AG09309 (cell line): Measurements from ENCODE around the gene NR1I2.

Source experiments
- DNase-seq: peaks from one replicate; pipeline ENCODE4 v3.0.0-alpha.2; 2010; ENCODE audit warnings: low read depth
- H3K4me3 ChIP-seq: 2 replicates; pipeline ENCODE4 v1.5.1; 2011; ENCODE audit warnings: mild to moderate bottlenecking, low read depth, low read length, moderate library complexity; ENCODE audit not compliant: control insufficient read depth
- TF ChIP-seq, protein P1 (sequence below): IDR thresholded peaks from 2 replicates; pipeline ENCODE4 v1.5.1; 2011; ENCODE audit warnings: mild to moderate bottlenecking, low read depth, low read length, inconsistent platforms; ENCODE audit not compliant: insufficient read depth, control insufficient read depth; ENCODE audit errors: missing control alignments

Gene NR1I2

DNA sequence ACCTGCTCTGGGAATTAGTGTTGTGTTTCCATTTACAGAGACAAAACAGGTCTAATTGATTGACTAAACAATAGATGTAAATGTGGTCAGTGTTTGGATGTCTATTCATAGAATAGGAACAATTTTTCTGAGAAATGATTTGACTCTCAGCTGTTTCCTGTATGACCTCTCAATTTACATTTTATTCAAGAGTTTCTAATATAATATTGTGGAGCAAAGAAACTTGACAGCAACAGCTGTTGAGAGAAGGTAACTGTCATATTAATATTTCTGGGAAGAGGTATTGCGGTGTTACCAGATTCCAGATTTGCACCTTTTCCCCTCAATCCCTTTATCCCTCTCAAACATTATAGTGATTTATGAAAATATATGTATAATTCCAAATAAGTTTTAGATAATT lies 3.7 kb upstream of the NR1I2 start:
- DNase-seq: no peak
- no peak overlapping the region for H3K4me3 ChIP-seq
- TF ChIP-seq, protein P1, sequence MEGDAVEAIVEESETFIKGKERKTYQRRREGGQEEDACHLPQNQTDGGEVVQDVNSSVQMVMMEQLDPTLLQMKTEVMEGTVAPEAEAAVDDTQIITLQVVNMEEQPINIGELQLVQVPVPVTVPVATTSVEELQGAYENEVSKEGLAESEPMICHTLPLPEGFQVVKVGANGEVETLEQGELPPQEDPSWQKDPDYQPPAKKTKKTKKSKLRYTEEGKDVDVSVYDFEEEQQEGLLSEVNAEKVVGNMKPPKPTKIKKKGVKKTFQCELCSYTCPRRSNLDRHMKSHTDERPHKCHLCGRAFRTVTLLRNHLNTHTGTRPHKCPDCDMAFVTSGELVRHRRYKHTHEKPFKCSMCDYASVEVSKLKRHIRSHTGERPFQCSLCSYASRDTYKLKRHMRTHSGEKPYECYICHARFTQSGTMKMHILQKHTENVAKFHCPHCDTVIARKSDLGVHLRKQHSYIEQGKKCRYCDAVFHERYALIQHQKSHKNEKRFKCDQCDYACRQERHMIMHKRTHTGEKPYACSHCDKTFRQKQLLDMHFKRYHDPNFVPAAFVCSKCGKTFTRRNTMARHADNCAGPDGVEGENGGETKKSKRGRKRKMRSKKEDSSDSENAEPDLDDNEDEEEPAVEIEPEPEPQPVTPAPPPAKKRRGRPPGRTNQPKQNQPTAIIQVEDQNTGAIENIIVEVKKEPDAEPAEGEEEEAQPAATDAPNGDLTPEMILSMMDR: no peak

DNA sequence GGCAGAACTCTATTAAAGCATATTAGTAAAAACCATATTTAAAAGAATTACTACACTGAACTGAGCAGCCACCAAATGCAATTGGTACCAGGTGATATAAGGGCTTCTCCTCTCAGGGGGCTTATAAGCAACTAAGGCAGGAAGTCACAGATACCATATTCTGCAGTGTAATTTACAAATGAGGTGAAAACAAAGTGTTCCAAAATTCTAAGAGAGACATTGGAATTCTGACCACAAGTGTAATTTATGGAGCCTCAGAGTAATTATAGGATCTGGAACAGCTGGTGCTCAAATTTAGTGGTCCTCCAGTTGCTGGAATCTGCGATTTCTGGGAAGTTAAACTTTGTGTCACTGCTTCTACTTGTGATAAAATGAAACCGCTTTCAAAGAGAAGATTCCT lies 3.1 kb upstream of the NR1I2 start:
- TF ChIP-seq, protein P1: no peak
- no peak for DNase-seq
- no peak overlapping the region for H3K4me3 ChIP-seq

DNA sequence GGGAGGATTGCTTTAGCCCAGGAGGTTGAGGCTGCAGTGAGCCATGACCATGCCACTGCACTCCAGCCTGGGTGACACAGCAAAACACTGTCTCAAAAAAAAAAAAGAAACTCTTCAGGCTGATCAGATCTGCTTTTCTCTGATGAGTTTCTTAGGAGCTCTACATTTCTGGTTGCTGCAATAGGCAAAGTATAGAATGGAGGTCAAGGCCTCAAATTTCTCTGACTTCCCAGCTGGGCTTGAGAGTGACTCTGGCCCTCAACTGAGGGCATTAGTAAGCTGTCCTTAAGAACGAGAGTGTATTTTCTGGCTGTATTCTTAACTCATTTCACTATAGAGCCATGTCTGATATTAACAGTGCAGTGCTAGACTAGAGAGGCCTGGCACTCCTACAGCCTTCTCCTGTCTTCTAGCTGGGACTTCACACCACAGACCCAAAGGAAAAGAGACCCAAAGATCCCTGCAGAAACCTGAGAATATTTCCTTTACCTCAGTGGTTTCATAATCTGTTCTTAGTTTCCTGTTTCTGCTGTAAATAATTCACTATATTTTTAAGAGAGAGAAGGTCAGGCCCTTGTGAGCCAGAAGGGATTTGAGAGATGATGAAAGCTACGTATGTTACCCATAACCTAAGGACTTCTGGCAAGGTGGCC lies 2.0 kb upstream of the NR1I2 start:
- no peak for DNase-seq
- H3K4me3 ChIP-seq: no peak overlapping the region
- TF ChIP-seq, protein P1: no peak

DNA sequence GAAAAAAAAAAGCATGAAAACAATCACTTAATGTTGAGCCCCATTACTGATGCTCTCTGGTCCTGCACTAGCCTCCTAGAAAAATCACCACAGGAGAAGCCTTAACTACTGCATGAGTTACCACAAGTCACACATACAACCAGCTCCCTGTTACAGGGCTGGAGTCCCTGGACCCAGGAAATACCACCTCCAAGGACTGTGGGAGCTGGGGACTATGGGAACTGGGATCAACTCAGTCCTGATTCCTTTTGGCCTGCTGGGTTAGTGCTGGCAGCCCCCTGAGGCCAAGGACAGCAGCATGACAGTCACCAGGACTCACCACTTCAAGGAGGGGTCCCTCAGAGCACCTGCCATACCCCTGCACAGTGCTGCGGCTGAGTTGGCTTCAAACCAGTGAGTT lies 559 bp downstream of the NR1I2 start:
- H3K4me3 ChIP-seq: no peak overlapping the region

DNA sequence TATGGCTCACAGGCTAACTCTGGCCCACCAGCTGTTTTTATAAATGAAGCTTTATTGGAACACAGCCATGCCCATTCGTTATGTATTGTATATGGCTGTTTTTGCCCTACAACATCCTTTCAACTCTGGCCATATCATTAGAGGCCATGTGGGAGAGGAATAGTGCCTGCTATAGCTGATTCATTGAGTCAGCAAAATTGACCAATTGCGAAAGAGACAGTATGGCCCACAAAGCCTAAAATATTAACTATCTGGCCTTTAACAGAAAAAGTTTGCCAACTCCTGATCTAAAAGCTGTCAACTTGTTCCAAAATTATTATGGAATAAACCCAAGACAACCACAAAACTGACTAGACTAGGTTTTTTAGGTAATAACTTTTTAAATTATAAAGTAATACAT lies 1.4 kb downstream of the NR1I2 start:
- TF ChIP-seq, protein P1: no peak
- no peak for DNase-seq
- H3K4me3 ChIP-seq: no peak overlapping the region

More for the DNA sequence above, 559 bp downstream of the NR1I2 start:
- no peak for DNase-seq
- TF ChIP-seq, protein P1: no peak

DNA sequence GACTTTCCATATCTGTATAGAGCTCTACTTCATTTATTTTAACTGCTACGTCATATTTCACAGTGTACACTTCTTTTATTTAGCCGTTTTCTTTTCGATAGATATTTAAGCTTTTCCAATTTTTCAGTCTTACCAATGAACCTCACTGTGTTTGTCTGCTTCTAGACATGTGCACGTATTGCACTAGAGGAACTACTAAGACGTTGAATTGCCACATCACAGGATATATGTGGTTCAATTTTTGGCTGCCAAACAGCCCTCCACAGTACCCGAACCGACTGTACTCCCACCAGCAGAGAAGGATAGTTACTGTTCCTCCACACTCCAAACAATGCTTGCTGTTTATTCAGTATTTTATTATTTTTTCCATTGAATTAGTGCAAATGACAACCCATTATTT lies 2.0 kb downstream of the NR1I2 start:
- no peak for DNase-seq
- H3K4me3 ChIP-seq: no peak overlapping the region
- TF ChIP-seq, protein P1: no peak

DNA sequence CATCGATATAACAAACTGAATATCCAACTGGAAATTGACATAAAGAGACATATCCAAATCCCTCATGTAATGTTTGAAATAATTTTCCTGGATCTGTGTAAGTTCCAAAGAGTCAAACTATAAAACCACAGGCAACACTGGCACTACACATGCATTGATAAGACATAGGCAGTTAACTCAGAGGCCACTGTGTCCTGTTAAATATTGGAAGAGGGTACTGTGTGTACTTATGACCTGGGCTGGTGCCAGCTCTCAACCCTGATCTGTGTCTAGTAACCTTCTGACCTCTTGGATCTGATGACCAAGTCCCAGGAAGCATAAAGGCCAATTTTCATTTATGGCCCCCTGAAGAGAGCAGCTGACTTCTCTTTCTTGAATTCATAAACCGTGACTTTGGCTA lies 4.5 kb downstream of the NR1I2 start:
- TF ChIP-seq, protein P1: no peak
- no peak for DNase-seq
- H3K4me3 ChIP-seq: no peak overlapping the region
